GM21737 (cell line): ENCODE measurements around the gene ANK3.
A peak's percentile ranks its signal among the peaks of the same experiment; 100 is the strongest.

Experiments
- ATAC-seq: cut with Tn5 transposase; IDR thresholded peaks from one replicate; pipeline ENCODE4 v1.9.1; 2021; ENCODE audit warnings: mild to moderate bottlenecking, moderate library complexity; ENCODE audit not compliant: unreplicated experiment

The ANK3 gene

GRCh38 chr10:60105295-60105695, 284.4 kb downstream of the ANK3 start:
- ATAC-seq: no peak

GRCh38 chr10:60101821-60102220, 287.9 kb downstream of the ANK3 start:
- no peak for ATAC-seq

- no peak for ATAC-seq
Measured at GRCh38 chr10:60099998-60100747, 289.5 kb downstream of the ANK3 start.

GRCh38 chr10:60098677-60099601, 290.7 kb downstream of the ANK3 start:
- no peak for ATAC-seq

GRCh38 chr10:60096761-60097513, 292.7 kb downstream of the ANK3 start:
- no peak for ATAC-seq

GRCh38 chr10:60093317-60093716, 296.4 kb downstream of the ANK3 start:
- no peak for ATAC-seq

- peak; percentile 88 for ATAC-seq
Measured at GRCh38 chr10:60086862-60087261, 302.8 kb downstream of the ANK3 start.

GRCh38 chr10:60086421-60086820, 303.3 kb downstream of the ANK3 start:
- no peak for ATAC-seq

GRCh38 chr10:60082744-60083344, 306.8 kb downstream of the ANK3 start:
- no peak for ATAC-seq

- ATAC-seq: no peak
Measured at GRCh38 chr10:60082341-60082740, 307.3 kb downstream of the ANK3 start.

GRCh38 chr10:60073781-60074656, 315.7 kb downstream of the ANK3 start:
- peak; percentile 89 for ATAC-seq

GRCh38 chr10:60073397-60073780, 316.3 kb downstream of the ANK3 start:
- no peak for ATAC-seq

GRCh38 chr10:60069311-60069710, 320.4 kb downstream of the ANK3 start:
- no peak for ATAC-seq

- ATAC-seq: no peak
Measured at GRCh38 chr10:60050366-60050765, 339.3 kb downstream of the ANK3 start.

- no peak for ATAC-seq
Measured at GRCh38 chr10:60048091-60048501, 341.6 kb downstream of the ANK3 start.

GRCh38 chr10:60045571-60045970, 344.1 kb downstream of the ANK3 start:
- no peak for ATAC-seq

- ATAC-seq: no peak
Measured at GRCh38 chr10:60044971-60045370, 344.7 kb downstream of the ANK3 start.

GRCh38 chr10:60044242-60044641, 345.4 kb downstream of the ANK3 start:
- ATAC-seq: no peak

GRCh38 chr10:60043561-60044241, 346.0 kb downstream of the ANK3 start:
- no peak for ATAC-seq
